Omental fat pad (tissue), 4 donors: Measurements from ENCODE around the gene MZF1. TPM values are rescaled to one million over a fixed set of nuclear protein-coding genes. Genes with fewer than 3 reads are reported as not detected.

Experiments used
- ATAC-seq: fragments of 150-250 bp; one replicate; pipeline ENCODE4 v1.9.1; 2016; ENCODE audit warnings: mild to moderate bottlenecking, moderate library complexity; ENCODE audit not compliant: low FRiP score
- DNase-seq: peaks from one replicate; pipeline ENCODE4 v3.0.0-alpha.2; 2019; ENCODE audit warnings: low spot score
- small RNA-seq: library from RNA; depleted of rRNA; stranded (forward); fragments of <200 nt; gene quantifications from one replicate; pipeline ENCODE3, GENCODE V24; 2016
- total RNA-seq, 4 donors: library from RNA; depleted of rRNA; stranded (reverse); fragments of >200 nt; gene quantifications; one replicate each; pipeline ENCODE4 v1.1.0, GENCODE V29; 2016
- TF ChIP-seq, protein P1 (sequence below), 3 donors: fragments of 450-650 bp; IDR thresholded peaks; one replicate each; pipeline ENCODE4 v1.5.1; 2016 to 2017; ENCODE audit warnings: antibody characterized with exemption in 3 of 3, mild to moderate bottlenecking in 3 of 3, moderate library complexity in 2 of 3

MZF1 gene
- total RNA-seq, 4 donors from 2014 or later: 15.8 to 32.5 (median 22.1) TPM

DNA sequence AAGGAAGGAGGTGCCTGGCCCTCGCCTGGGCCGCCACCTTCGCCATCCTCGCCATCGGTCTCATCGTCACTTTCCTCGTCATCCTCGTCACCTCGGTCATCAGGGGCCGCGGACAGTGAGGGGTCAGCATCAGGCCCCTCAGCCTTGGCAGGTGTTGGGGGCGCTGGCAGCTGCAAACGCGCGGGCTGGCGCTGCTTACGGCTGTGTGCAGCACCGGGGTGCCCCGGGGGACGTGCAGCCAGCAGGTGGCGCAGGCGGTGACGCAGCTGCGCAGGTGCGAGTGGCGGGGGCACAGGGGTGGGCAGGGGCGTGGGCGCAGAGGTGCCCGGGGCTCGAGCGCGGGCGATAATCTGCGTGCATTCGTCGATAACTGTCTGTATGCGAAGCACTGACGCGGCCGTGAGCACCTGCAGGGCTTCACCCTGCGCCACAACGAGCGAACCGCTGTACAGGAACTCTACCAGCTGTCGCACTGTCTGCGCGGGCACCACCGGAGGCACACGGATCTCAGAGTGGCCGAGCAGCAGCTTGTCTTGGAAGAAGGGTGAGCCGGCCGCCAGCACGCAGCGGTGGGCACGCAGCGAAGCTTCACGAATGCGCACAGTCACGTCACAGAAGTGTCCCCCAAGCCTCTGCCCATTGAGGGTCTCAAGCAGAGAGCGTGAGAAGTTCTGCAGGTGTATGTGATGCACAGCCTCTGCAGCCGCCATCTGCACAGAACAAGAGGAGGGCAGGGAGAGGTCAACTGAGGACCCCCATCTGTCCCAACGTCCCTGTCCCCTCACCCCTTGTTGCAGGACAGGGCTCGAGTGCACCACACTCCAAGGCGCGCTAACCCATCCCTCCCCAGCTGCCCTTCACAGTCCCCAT, 55.9 kb downstream of the MZF1 start:
- DNase-seq (no peak), ATAC-seq (no peak)
- TF ChIP-seq, protein P1, sequence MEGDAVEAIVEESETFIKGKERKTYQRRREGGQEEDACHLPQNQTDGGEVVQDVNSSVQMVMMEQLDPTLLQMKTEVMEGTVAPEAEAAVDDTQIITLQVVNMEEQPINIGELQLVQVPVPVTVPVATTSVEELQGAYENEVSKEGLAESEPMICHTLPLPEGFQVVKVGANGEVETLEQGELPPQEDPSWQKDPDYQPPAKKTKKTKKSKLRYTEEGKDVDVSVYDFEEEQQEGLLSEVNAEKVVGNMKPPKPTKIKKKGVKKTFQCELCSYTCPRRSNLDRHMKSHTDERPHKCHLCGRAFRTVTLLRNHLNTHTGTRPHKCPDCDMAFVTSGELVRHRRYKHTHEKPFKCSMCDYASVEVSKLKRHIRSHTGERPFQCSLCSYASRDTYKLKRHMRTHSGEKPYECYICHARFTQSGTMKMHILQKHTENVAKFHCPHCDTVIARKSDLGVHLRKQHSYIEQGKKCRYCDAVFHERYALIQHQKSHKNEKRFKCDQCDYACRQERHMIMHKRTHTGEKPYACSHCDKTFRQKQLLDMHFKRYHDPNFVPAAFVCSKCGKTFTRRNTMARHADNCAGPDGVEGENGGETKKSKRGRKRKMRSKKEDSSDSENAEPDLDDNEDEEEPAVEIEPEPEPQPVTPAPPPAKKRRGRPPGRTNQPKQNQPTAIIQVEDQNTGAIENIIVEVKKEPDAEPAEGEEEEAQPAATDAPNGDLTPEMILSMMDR (IDR thresholded peaks at IDR 0.05): no peak

- DNase-seq (no peak), ATAC-seq (no peak)
These were observed 56.8 kb downstream of the MZF1 start for GRCh38 chr19:58516246-58516836.

GRCh38 chr19:58515259-58515658, 57.9 kb downstream of the MZF1 start:
- TF ChIP-seq, protein P1 (IDR thresholded peaks at IDR 0.05): no peak
- no peak for DNase-seq
- no peak for ATAC-seq

More at GRCh38 chr19:58516246-58516836, 56.8 kb downstream of the MZF1 start:
- TF ChIP-seq, protein P1 (IDR thresholded peaks at IDR 0.05): no peak

GRCh38 chr19:58514564-58515022, 58.5 kb downstream of the MZF1 start:
- ATAC-seq (no peak), DNase-seq (no peak)
- TF ChIP-seq, protein P1 (IDR thresholded peaks at IDR 0.05): no peak

- ATAC-seq: peak; percentile 88
- TF ChIP-seq, protein P1 (IDR thresholded peaks at IDR 0.05): peak in 1 of 3 donors; percentile 77
- DNase-seq: peak; percentile 60
These were observed 59.2 kb downstream of the MZF1 start for GRCh38 chr19:58513694-58514563.

DNA sequence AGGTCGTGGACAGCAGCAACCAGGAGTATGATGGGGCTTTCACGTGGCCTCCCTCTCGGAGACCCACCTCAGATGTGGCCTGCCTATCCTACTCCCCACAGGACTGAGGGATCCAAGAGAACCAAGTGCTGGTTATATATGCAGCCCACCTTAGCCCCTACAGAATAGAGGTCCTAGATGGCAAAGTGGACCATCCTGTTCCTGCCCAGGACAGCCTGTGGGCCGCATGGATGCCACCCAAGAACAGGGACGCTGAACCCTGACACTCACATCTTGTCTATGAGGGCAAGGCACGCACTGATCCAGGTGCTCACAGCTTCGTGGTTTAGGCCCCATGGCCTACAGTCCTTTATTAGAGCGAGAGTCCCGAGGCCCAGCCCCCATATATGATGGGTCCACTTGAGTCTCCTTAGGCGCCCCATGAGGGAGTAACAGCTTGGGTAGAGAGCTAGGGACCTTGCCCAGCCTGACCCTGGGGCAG, 59.9 kb downstream of the MZF1 start:
- TF ChIP-seq, protein P1 (IDR thresholded peaks at IDR 0.05): no peak
- ATAC-seq: no peak
- DNase-seq: no peak

Small RNAs within 50 kb of the gene (small RNA-seq; reads per million reads assigned to genes)
- gene MIR6807 (not detected), gene RN7SL525P (not detected)

Other genes with a start within 250 kb of the MZF1 start
- 1 to 10 TPM; 2.0 to 3.7 (median 2.8) TPM for gene ZSCAN22, start 246.3 kb downstream of the MZF1 start, total RNA-seq
- gene A1BG, start 219.8 kb downstream of the MZF1 start, total RNA-seq: 10 to 100 TPM in 3 of 4 donors, 1 to 10 TPM in 1; 8.7 to 18.4 (median 16.4) TPM
- gene ZNF497, start 210.6 kb downstream of the MZF1 start, total RNA-seq: 1 to 10 TPM in 3 of 4 donors, under 1 TPM in 1; 0.74 to 2.4 (median 1.3) TPM
- gene ZNF837, start 192.3 kb downstream of the MZF1 start, total RNA-seq: 1 to 10 TPM in 3 of 4 donors, under 1 TPM in 1; 0.48 to 4.4 (median 2.1) TPM
- gene RPS5, start 186.1 kb downstream of the MZF1 start, total RNA-seq: 1,000 to 10,000 TPM; 1,379 to 1,993 (median 1,504) TPM
- gene RNF225, start 177.7 kb downstream of the MZF1 start, total RNA-seq: not detected
- 10 to 100 TPM in 2 of 4 donors, 1 to 10 TPM in 2; 7.9 to 34.1 (median 9.2) TPM for gene ZNF584, start 164.7 kb downstream of the MZF1 start, total RNA-seq
- gene ZNF132, start 133.2 kb downstream of the MZF1 start, total RNA-seq: 1 to 10 TPM; 4.0 to 8.2 (median 4.6) TPM
- gene ZNF324B, start 121.7 kb downstream of the MZF1 start, total RNA-seq: 1 to 10 TPM; 3.8 to 8.5 (median 6.0) TPM
- gene ZNF324, start 106.3 kb downstream of the MZF1 start, total RNA-seq: 10 to 100 TPM in 3 of 4 donors, 1 to 10 TPM in 1; 7.3 to 23.3 (median 15.8) TPM
- 10 to 100 TPM in 1 of 4 donors, 1 to 10 TPM in 3; 6.6 to 10.4 (median 8.0) TPM for gene ZNF446, start 97.0 kb downstream of the MZF1 start, total RNA-seq
- gene SLC27A5, start 61.3 kb downstream of the MZF1 start, total RNA-seq: 1 to 10 TPM; 4.5 to 8.5 (median 5.6) TPM
- 10 to 100 TPM in 1 of 4 donors, 1 to 10 TPM in 3; 4.6 to 10.2 (median 8.4) TPM for gene ZBTB45, start 53.5 kb downstream of the MZF1 start, total RNA-seq
- gene TRIM28, start 29.3 kb downstream of the MZF1 start, total RNA-seq: 100 to 1,000 TPM; 151 to 238 (median 166) TPM
- gene CHMP2A, start 18.2 kb downstream of the MZF1 start, total RNA-seq: 100 to 1,000 TPM in 2 of 4 donors, 10 to 100 TPM in 2; 87.0 to 115 (median 99.6) TPM
- gene UBE2M, start 14.7 kb downstream of the MZF1 start, total RNA-seq: 10 to 100 TPM; 19.4 to 26.2 (median 23.3) TPM